ENCODE results near the gene FBXL16.

DNA sequence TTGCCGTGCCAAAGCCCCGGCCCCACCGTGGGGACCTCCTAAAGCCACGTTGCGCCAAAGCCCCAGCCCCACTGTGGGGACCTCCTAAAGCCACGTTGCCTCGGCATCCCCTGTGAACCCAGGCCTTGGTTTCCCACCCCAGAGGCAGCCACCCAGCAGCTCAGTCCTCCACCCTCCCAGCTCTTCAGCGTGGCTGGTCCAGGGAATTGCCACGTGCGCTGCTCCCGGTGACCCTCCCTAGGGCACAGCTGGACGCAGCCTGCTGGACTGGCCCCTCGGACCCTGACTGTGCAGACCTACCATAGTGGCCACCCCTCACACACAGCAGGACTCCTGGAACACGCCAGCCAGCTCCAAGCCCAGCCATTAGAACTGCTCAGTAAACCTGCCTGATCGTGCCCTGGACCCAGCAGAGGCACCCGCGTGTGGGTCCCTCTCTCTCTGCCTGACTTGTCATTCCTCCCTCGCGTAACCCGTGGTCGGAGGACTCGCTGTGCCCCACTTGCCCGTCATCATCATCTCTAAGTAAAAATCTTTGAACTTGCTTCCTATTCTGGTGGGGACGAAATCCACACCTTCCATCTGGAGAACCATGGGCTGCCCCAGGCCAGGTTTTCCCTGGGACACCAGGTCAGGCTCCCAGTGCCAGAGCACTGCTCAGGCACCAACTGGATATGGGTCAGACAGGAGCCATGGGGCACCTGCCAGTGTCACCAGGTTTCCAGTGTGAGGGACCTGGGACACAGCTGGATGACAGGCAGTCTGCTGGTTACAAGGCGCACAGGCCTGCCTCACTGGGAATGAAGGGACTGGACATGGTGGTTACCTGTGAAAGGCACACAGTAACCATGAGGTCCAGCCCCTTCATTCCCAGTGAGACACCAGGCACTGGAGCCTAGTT is 29.6 kb upstream of the FBXL16 start:
- TF ChIP-seq POLR2A (IDR thresholded peaks at IDR 0.05; ENCODE audit: low read depth, low read length), result no peak
- TF ChIP-seq POLR2AphosphoS5 (IDR thresholded peaks at IDR 0.05; ENCODE audit: low read depth, low read length), result no peak
- TF ChIP-seq TAF1 (IDR thresholded peaks at IDR 0.05; ENCODE audit: low read depth, low read length), result no peak
- TF ChIP-seq POU2F2 (IDR thresholded peaks at IDR 0.05; ENCODE audit: low read depth, low read length), result no peak
- TF ChIP-seq SPI1 (IDR thresholded peaks at IDR 0.05; ENCODE audit: low read depth, low read length), result no peak
- TF ChIP-seq PAX5 (IDR thresholded peaks at IDR 0.05; ENCODE audit: insufficient read depth, low read length, severe bottlenecking), result no peak
